ENCODE measurements around the gene LZTS2.
A peak's percentile ranks its signal among the peaks of the same experiment; 100 is the strongest.

LZTS2 gene

DNA sequence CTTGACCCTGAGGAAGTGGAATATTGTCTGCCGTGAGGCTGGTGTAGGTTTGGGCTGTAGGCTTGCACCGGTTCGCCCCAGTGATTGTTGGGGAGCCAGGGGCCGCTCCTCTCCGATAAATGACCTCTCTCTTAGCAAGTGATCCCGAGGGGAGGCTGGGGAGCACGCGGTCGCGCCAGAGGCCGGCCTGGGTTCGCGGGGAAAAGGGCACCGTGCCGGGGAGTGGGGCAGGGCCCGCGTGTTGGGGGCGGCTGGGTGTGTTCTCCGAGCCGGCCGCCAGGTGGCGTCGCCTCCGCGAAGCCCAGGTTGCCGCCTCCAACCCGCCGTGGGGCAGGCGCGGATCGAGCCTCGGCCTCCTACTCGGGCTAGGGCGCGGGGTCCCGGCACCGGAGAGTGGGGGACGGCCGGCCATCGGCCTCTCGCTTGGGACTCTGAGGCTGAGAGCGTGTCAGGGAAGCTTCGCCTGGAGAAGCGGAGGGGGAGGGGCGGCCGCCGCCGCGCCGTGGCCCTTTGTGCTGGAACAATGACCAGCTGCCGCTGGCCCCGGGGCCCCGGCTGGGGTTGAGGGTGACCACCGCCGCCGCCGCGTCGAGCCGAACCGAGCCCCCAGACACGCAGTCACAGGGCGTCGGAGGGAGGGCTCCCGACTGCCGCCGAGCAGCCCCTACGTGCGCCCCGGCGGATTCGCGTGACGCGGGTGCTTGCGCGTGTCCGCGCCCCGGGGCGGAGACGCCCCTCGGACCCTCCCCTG is 442 bp upstream of the LZTS2 start:
- Mint-ChIP-seq H3K4me3 (peak overlapping the region; percentile 88), H3K9me3 (no peaks in the 10 kb centered on the region), H3K27ac (peak overlapping the region; percentile 97), H3K27me3 (ENCODE audit: low read depth, poor library complexity) (peaks cover 3% of the 10 kb centered on the region), H3K36me3 (ENCODE audit: low read depth) (peaks cover 16% of the 10 kb centered on the region), H3K4me1 (peaks cover 49% of the 10 kb centered on the region)
- peak; percentile 84 for DNase-seq
- TF ChIP-seq, protein P1, sequence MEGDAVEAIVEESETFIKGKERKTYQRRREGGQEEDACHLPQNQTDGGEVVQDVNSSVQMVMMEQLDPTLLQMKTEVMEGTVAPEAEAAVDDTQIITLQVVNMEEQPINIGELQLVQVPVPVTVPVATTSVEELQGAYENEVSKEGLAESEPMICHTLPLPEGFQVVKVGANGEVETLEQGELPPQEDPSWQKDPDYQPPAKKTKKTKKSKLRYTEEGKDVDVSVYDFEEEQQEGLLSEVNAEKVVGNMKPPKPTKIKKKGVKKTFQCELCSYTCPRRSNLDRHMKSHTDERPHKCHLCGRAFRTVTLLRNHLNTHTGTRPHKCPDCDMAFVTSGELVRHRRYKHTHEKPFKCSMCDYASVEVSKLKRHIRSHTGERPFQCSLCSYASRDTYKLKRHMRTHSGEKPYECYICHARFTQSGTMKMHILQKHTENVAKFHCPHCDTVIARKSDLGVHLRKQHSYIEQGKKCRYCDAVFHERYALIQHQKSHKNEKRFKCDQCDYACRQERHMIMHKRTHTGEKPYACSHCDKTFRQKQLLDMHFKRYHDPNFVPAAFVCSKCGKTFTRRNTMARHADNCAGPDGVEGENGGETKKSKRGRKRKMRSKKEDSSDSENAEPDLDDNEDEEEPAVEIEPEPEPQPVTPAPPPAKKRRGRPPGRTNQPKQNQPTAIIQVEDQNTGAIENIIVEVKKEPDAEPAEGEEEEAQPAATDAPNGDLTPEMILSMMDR (IDR thresholded peaks at IDR 0.05), result peak; percentile 93

DNA sequence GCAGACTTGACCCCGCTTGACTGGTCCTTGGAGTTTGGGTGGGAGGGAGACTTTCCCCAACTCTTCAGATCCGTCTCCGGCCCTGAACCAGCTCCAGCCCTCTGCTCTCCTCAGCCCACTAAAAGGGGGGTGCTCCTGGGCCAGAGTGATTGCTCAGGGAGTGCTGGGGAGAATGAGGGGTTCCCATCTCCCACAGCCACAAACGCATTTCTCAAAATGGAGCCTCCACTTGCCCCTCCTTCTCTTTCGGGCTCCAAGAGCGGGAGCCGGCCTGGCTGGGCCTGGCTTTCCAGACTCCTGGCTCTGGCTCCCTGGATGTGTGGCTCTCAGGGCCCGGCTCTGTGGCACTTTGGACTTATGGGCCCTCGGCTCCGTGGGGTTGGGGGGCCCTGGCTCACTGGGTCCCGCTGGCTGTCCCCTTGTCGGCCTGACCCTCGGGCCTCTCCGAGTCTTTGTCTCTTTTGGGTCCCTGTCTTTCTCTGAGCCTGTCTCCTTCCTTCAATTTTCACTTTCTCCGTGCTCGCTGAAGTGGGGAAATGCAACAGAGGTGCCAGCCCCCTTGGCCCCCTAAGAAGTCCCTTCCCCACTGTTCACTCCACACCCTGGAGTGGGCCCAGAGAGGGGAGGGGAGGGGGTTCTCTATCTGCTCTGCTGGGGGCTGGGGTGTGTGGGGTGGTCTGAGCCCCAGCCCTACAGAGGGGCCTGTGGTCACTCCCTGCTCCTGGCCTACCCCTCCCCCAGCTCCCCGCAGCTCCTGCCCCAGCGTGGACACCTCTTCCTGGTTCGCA is 713 bp downstream of the LZTS2 start:
- peaks cover 15% of the 10 kb centered on the region for H3K36me3 Mint-ChIP-seq (ENCODE audit: low read depth)
- peaks cover 38% of the 10 kb centered on the region for H3K4me1 Mint-ChIP-seq
- peak overlapping the region; percentile 92 for H3K4me3 Mint-ChIP-seq
- no peaks in the 10 kb centered on the region for H3K9me3 Mint-ChIP-seq
- TF ChIP-seq, protein P1 (IDR thresholded peaks at IDR 0.05), result no peak
- H3K27ac Mint-ChIP-seq, result peak overlapping the region; percentile 87
- H3K27me3 Mint-ChIP-seq (ENCODE audit: low read depth, poor library complexity), result no peaks in the 10 kb centered on the region
- peak; percentile 41 for DNase-seq

DNA sequence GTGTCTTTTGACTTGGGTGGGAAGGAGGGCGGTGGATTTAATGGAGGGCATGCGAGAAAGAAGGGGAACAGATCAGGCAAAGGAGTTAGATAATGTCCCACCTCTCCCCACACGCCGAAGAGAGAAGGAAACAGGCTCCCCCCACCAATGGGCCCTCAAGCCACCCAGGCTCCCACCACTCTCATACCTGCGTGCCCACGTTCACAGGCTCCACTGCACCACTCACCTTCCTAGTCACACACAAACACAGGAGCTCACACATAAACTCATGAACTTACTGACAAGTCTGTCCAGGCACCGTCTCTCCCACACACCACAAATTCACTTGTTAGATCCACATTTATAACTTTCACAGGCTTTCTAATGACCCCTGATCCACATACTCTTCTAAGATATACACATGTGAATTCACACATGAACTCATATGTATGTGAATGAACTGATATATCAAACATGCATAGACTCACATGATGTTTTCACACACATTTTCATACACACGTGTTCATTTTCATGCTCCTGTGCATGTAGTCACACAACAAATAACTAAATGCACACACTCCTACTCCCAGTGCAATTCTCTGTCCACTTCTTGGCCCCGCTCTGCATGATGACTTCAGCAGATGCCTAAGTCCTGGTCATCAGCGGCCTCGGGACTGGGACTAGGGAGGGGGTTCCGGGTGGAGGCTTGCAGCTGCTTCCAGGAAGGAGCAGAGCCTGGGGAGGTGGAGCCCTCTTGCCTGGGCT is 1.5 kb downstream of the LZTS2 start:
- TF ChIP-seq, protein P1 (IDR thresholded peaks at IDR 0.05), result no peak
- Mint-ChIP-seq H3K36me3 (ENCODE audit: low read depth) (peaks cover 17% of the 10 kb centered on the region), H3K4me1 (peaks cover 31% of the 10 kb centered on the region), H3K4me3 (peak overlapping the region; percentile 92), H3K27ac (peak overlapping the region; percentile 87), H3K9me3 (no peaks in the 10 kb centered on the region), H3K27me3 (ENCODE audit: low read depth, poor library complexity) (no peaks in the 10 kb centered on the region)
- DNase-seq, result peak; percentile 42

DNA sequence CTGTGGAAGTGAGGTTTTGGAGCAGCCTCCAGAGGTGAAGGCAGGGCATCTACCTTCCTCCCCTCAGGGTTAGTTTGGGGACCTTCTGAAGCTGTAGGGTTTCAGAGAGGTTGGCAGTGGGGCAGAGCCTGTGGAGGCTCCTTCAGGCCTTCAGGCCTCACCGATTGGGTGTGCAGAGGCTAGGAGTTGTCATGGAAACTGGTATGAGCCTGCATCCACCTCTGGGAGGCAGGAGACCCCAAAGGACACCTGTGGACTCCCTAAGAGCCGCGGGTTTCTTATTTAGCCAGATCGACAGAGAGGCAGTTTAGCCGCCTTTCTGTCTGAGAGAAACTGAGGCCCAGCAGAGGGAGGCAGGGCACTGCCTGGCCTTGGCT is 2.0 kb downstream of the LZTS2 start:
- peaks cover 25% of the 10 kb centered on the region for H3K4me1 Mint-ChIP-seq
- H3K27me3 Mint-ChIP-seq (ENCODE audit: low read depth, poor library complexity), result no peaks in the 10 kb centered on the region
- no peaks in the 10 kb centered on the region for H3K9me3 Mint-ChIP-seq
- TF ChIP-seq, protein P1 (IDR thresholded peaks at IDR 0.05), result no peak
- no peak for DNase-seq
- peaks cover 21% of the 10 kb centered on the region for H3K36me3 Mint-ChIP-seq (ENCODE audit: low read depth)
- H3K27ac Mint-ChIP-seq, result no peak overlapping the region
- peak overlapping the region; percentile 92 for H3K4me3 Mint-ChIP-seq

DNA sequence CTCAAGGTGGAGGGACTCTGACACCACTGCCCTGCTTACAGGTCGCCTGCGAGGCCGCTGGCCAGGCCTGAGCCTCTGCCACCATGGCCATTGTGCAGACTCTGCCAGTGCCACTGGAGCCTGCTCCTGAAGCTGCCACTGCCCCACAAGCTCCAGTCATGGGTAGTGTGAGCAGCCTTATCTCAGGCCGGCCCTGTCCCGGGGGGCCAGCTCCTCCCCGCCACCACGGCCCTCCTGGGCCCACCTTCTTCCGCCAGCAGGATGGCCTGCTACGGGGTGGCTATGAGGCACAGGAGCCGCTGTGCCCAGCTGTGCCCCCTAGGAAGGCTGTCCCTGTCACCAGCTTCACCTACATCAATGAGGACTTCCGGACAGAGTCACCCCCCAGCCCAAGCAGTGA is 2.8 kb downstream of the LZTS2 start:
- no peak overlapping the region for H3K27ac Mint-ChIP-seq

More for the DNA sequence above, 2.8 kb downstream of the LZTS2 start:
- peaks cover 23% of the 10 kb centered on the region for H3K4me1 Mint-ChIP-seq
- peaks cover 21% of the 10 kb centered on the region for H3K36me3 Mint-ChIP-seq (ENCODE audit: low read depth)
- H3K27me3 Mint-ChIP-seq (ENCODE audit: low read depth, poor library complexity), result no peaks in the 10 kb centered on the region
- TF ChIP-seq, protein P1 (IDR thresholded peaks at IDR 0.05), result no peak
- H3K4me3 Mint-ChIP-seq, result no peak overlapping the region
- no peaks in the 10 kb centered on the region for H3K9me3 Mint-ChIP-seq
- no peak for DNase-seq
